Measurements from ENCODE around the gene NRCAM.

GRCh38 chr7:108284349-108285002 is 171.8 kb downstream of the NRCAM start:
- no peak for TF ChIP-seq CTCF (IDR thresholded peaks at IDR 0.05; ENCODE audit: insufficient read depth, low read length, poor library complexity, severe bottlenecking)
- no peak for TF ChIP-seq EZH2phosphoT487 (conservative IDR thresholded peaks at IDR 0.05; ENCODE audit: low read length)

Measured in SU-DHL-6 (cell line).